Keratinocyte (primary cell): ENCODE results near the gene L3MBTL3. TPM values are rescaled to one million over a fixed set of nuclear protein-coding genes. Genes with fewer than 3 reads are reported as not detected.

Experiments used
- DNase-seq: peaks from one replicate; pipeline ENCODE4 v3.0.0-alpha.2; 2011; ENCODE audit warnings: low read depth, missing footprints, low spot score
- FAIRE-seq: peaks from 2 replicates; lab custom pipeline; 2011; peaks lifted over from hg19 to GRCh38; lab: Jason Lieb, UNC
- H2AFZ ChIP-seq: 2 replicates; pipeline ENCODE4 v1.6.0; 2012; ENCODE audit warnings: low read length, control low read depth, inconsistent platforms; ENCODE audit not compliant: control insufficient read depth
- H3K27ac ChIP-seq: 2 replicates; pipeline ENCODE4 v1.5.1; 2011; ENCODE audit warnings: low read length; ENCODE audit not compliant: control insufficient read depth, insufficient read depth
- H3K27me3 ChIP-seq: 3 replicates; pipeline ENCODE4 v1.6.0; 2011; ENCODE audit warnings: low read length; ENCODE audit not compliant: control insufficient read depth, insufficient read depth; ENCODE audit errors: extremely low read depth
- H3K36me3 ChIP-seq, 2 experiments: 2 replicates in 1 of 2; 3 replicates in 1 of 2; pipeline ENCODE4 v1.5.1; 2011; ENCODE audit warnings: low read length in 2 of 2, mild to moderate bottlenecking in 1 of 2; ENCODE audit not compliant: control insufficient read depth in 2 of 2, insufficient read depth in 2 of 2; ENCODE audit errors: extremely low read depth in 1 of 2
- H3K4me1 ChIP-seq: 3 replicates; pipeline ENCODE4 v1.5.1; 2011; ENCODE audit warnings: low read length; ENCODE audit not compliant: control insufficient read depth, insufficient read depth; ENCODE audit errors: extremely low read depth
- H3K4me2 ChIP-seq: 3 replicates; pipeline ENCODE4 v1.6.0; 2011; ENCODE audit warnings: low read depth, low read length; ENCODE audit not compliant: control insufficient read depth, insufficient read depth; ENCODE audit errors: extremely low read depth
- H3K4me3 ChIP-seq, 3 experiments: fragments of 200-600 bp in 1 of 3; sonication (generic) in 1 of 3; 2 replicates in 2 of 3; 3 replicates in 1 of 3; pipeline ENCODE4 v1.5.1; 2011 to 2016; ENCODE audit warnings: low read length in 3 of 3, mild to moderate bottlenecking in 3 of 3, control low read depth in 2 of 3, inconsistent platforms in 1 of 3, low read depth in 1 of 3, mixed read lengths in 1 of 3, mixed run types in 1 of 3, moderate library complexity in 1 of 3; ENCODE audit not compliant: control insufficient read depth in 2 of 3, insufficient read depth in 2 of 3; ENCODE audit errors: extremely low read depth in 1 of 3
- H3K79me2 ChIP-seq: 2 replicates; pipeline ENCODE4 v1.6.0; 2012; ENCODE audit warnings: low read length; ENCODE audit not compliant: control insufficient read depth, insufficient read depth
- H3K9ac ChIP-seq: 3 replicates; pipeline ENCODE4 v1.6.0; 2011; ENCODE audit warnings: low read length; ENCODE audit not compliant: control insufficient read depth, insufficient read depth; ENCODE audit errors: extremely low read depth
- H3K9me1 ChIP-seq: 3 replicates; pipeline ENCODE4 v1.6.0; 2011; ENCODE audit warnings: low read length; ENCODE audit not compliant: control insufficient read depth, insufficient read depth; ENCODE audit errors: extremely low read depth
- H3K9me3 ChIP-seq: 2 replicates; pipeline ENCODE4 v1.5.1; 2012; ENCODE audit warnings: low read depth, low read length; ENCODE audit not compliant: control insufficient read depth
- H4K20me1 ChIP-seq: 3 replicates; pipeline ENCODE4 v1.6.0; 2011; ENCODE audit warnings: low read length; ENCODE audit not compliant: control insufficient read depth, insufficient read depth; ENCODE audit errors: extremely low read depth
- EZH2 ChIP-seq: IDR thresholded peaks from one replicate; pipeline ENCODE4 v1.6.1; 2012; ENCODE audit warnings: inconsistent platforms, mild to moderate bottlenecking, low read length, moderate library complexity
- dilution Hi-C: fragments of 300-500 bp; cut with MboI; formaldehyde crosslinking; loops from one replicate; pipeline ENCODE4 v1.7.0; 2020; ENCODE audit warnings: low sequenced_read_pairs; ENCODE audit not compliant: extremely low pct_ligation_motif_present
- polyA plus RNA-seq, 5 experiments: library from polyadenylated mRNA; depleted of rRNA in 3 of 5; stranded (reverse) in 3 of 5; stranded (forward) in 1 of 5; unstranded in 1 of 5; fragments of >200 nt; gene quantifications; 1 replicate in 1 of 5; 2 replicates in 3 of 5; 3 replicates in 1 of 5; pipeline versions ENCODE4 v1.2.1 to v1.2.3, GENCODE V29; 2011 to 2012; ENCODE audit warnings: missing spikeins in 2 of 5, low read depth in 1 of 5, low replicate concordance in 1 of 5
- TF ChIP-seq, protein P1 (sequence below), 3 experiments: IDR thresholded peaks in 1 of 3; conservative IDR thresholded peaks in 1 of 3; optimal IDR thresholded peaks in 1 of 3; 2 replicates in 2 of 3; 3 replicates in 1 of 3; pipeline versions ENCODE3 to v1.5.1; 2011; ENCODE audit warnings: low read length in 3 of 3, mild to moderate bottlenecking in 3 of 3, moderate library complexity in 2 of 3, control low read depth in 1 of 3, inconsistent platforms in 1 of 3; ENCODE audit not compliant: insufficient read depth in 2 of 3; ENCODE audit errors: extremely low read depth in 1 of 3

The L3MBTL3 gene
- polyA plus RNA-seq, 1 donor (not counting 4 experiments of a cell fraction or from before 2014, with no cell fraction given) = 16.6 TPM

DNA sequence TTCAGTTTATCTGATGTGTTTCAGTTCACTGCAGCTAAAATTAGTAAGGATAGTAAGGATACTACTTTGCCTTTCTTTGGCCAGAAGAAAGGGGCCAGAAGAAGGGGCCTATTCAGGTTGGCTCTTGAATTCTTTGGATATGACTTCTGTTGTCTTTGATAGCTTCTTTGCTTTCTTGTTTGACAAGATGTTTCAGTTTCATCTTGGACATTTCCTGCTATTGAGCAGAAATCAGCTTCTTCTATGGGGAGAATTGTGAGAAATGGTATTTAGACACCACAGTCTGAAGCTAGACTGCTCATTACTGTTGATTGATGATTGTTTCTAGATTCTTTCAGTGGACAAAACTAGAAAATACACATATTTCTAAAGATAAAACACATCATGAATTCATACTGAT is 23.2 kb downstream of the L3MBTL3 start:
- H3K9me1 ChIP-seq = no peaks in the 10 kb centered on the region
- H3K27me3 ChIP-seq = no peaks in the 10 kb centered on the region
- no peak overlapping the region for H3K4me3 ChIP-seq
- no peak for FAIRE-seq
- H3K4me2 ChIP-seq = no peak overlapping the region
- H3K27ac ChIP-seq = no peak overlapping the region
- H3K9ac ChIP-seq = no peak overlapping the region
- H3K9me3 ChIP-seq = no peaks in the 10 kb centered on the region
- H3K4me1 ChIP-seq = no peaks in the 10 kb centered on the region
- H3K36me3 ChIP-seq = peaks cover 0 to 4% of the 10 kb centered on the region in 2 experiments
- H2AFZ ChIP-seq = no peak overlapping the region
- DNase-seq = no peak
- no peak for TF ChIP-seq EZH2
- TF ChIP-seq, protein P1, sequence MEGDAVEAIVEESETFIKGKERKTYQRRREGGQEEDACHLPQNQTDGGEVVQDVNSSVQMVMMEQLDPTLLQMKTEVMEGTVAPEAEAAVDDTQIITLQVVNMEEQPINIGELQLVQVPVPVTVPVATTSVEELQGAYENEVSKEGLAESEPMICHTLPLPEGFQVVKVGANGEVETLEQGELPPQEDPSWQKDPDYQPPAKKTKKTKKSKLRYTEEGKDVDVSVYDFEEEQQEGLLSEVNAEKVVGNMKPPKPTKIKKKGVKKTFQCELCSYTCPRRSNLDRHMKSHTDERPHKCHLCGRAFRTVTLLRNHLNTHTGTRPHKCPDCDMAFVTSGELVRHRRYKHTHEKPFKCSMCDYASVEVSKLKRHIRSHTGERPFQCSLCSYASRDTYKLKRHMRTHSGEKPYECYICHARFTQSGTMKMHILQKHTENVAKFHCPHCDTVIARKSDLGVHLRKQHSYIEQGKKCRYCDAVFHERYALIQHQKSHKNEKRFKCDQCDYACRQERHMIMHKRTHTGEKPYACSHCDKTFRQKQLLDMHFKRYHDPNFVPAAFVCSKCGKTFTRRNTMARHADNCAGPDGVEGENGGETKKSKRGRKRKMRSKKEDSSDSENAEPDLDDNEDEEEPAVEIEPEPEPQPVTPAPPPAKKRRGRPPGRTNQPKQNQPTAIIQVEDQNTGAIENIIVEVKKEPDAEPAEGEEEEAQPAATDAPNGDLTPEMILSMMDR (optimal IDR thresholded peaks at IDR 0.05 in 1 of 3, IDR thresholded peaks at IDR 0.05 in 1 of 3, conservative IDR thresholded peaks at IDR 0.05 in 1 of 3; ENCODE audit: extremely low read depth in 1 of 3, insufficient read depth in 2 of 3, low read length in 3 of 3) = no peak
- H4K20me1 ChIP-seq = no peaks in the 10 kb centered on the region
- peaks cover 16% of the 10 kb centered on the region for H3K79me2 ChIP-seq
- dilution Hi-C loops = no loop called here

GRCh38 chr6:130043344-130043743 is 25.0 kb downstream of the L3MBTL3 start:
- Histone ChIP-seq H3K4me3 (no peak overlapping the region), H3K9me3 (no peaks in the 10 kb centered on the region), H3K4me2 (no peak overlapping the region), H3K27me3 (no peaks in the 10 kb centered on the region), H3K79me2 (peaks cover 9% of the 10 kb centered on the region), H4K20me1 (no peaks in the 10 kb centered on the region), H3K4me1 (no peaks in the 10 kb centered on the region), H3K9ac (no peak overlapping the region), H2AFZ (no peak overlapping the region), H3K9me1 (no peaks in the 10 kb centered on the region), H3K36me3 (peaks cover 0 to 4% of the 10 kb centered on the region in 2 experiments), H3K27ac (no peak overlapping the region)
- TF ChIP-seq EZH2 = no peak
- TF ChIP-seq, protein P1 (optimal IDR thresholded peaks at IDR 0.05 in 1 of 3, IDR thresholded peaks at IDR 0.05 in 1 of 3, conservative IDR thresholded peaks at IDR 0.05 in 1 of 3; ENCODE audit: extremely low read depth in 1 of 3, insufficient read depth in 2 of 3, low read length in 3 of 3) = no peak
- dilution Hi-C loops = no loop called here
- no peak for FAIRE-seq
- DNase-seq = no peak
